SH-SY5Y (cell line): ENCODE measurements around the gene SPATS2L.

Experiments used
- GATA2 ChIP-seq: IDR thresholded peaks from 2 replicates; pipeline ENCODE4 v1.6.1; 2011; ENCODE audit warnings: mild to moderate bottlenecking, low read depth, low read length
- GATA3 ChIP-seq: IDR thresholded peaks from 2 replicates; pipeline ENCODE4 v1.6.1; 2011; ENCODE audit warnings: low read depth, mild to moderate bottlenecking, low read length, moderate library complexity

GRCh38 chr2:200422071-200422470 is 115.6 kb downstream of the SPATS2L start:
- no peak for TF ChIP-seq GATA2
- no peak for TF ChIP-seq GATA3
